Sigmoid colon (tissue), 4 donors: ENCODE data around the gene PCCB.

Experiments
- EP300 ChIP-seq, 4 donors: sonication (generic); formaldehyde crosslinking; IDR thresholded peaks; one replicate each; pipeline ENCODE4 v1.6.1; 2017; ENCODE audit warnings: antibody characterized with exemption in 4 of 4
- POLR2A ChIP-seq, 2 donors: fragments of 450-650 bp; IDR thresholded peaks; one replicate each; pipeline ENCODE4 v1.6.1; 2016; ENCODE audit warnings: antibody characterized with exemption in 2 of 2, mild to moderate bottlenecking in 2 of 2, moderate library complexity in 2 of 2
- POLR2AphosphoS5 ChIP-seq, 4 donors: sonication (generic); formaldehyde crosslinking; IDR thresholded peaks; one replicate each; pipeline ENCODE4 v1.6.1; 2017; ENCODE audit warnings: antibody characterized with exemption in 4 of 4
- TF ChIP-seq, protein P1 (sequence below), 4 experiments: fragments of 450-650 bp in 3 of 4; fragments of 200-600 bp in 1 of 4; IDR thresholded peaks; one replicate each; pipeline ENCODE4 v1.5.1; 2016 to 2019; ENCODE audit warnings: antibody characterized with exemption in 4 of 4, mild to moderate bottlenecking in 3 of 4, moderate library complexity in 2 of 4

DNA sequence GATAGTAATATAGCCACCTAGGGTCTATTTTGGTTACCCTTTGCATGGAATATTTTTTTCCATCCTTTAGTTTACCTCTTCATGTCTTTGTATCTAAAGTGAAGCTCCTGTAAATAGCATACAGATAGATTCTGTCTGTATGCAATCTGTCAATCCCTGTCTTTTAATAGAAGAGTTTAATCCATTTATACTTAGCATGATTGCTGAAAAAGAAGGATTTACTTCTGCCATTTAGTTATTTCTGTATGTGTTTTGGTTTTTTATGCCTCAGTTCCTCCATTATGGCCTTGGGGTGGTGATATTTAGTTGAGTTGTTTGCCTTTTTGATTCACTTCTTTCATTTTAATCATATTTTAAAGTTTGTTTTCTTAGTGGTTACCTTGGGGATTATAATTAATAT is 29.0 kb downstream of the PCCB start:
- TF ChIP-seq, protein P1, sequence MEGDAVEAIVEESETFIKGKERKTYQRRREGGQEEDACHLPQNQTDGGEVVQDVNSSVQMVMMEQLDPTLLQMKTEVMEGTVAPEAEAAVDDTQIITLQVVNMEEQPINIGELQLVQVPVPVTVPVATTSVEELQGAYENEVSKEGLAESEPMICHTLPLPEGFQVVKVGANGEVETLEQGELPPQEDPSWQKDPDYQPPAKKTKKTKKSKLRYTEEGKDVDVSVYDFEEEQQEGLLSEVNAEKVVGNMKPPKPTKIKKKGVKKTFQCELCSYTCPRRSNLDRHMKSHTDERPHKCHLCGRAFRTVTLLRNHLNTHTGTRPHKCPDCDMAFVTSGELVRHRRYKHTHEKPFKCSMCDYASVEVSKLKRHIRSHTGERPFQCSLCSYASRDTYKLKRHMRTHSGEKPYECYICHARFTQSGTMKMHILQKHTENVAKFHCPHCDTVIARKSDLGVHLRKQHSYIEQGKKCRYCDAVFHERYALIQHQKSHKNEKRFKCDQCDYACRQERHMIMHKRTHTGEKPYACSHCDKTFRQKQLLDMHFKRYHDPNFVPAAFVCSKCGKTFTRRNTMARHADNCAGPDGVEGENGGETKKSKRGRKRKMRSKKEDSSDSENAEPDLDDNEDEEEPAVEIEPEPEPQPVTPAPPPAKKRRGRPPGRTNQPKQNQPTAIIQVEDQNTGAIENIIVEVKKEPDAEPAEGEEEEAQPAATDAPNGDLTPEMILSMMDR (IDR thresholded peaks at IDR 0.05) = no peak
- TF ChIP-seq POLR2A (IDR thresholded peaks at IDR 0.05) (no peak), POLR2AphosphoS5 (IDR thresholded peaks at IDR 0.05) (no peak), EP300 (IDR thresholded peaks at IDR 0.05) (no peak)
